GM10266 (cell line): Measurements from ENCODE around the gene VSIG8.

Experiments
- DNase-seq: peaks from one replicate; pipeline ENCODE4 v3.0.0; 2012; ENCODE audit errors: extremely low spot score
- TF ChIP-seq, protein P1 (sequence below): IDR thresholded peaks from 2 replicates; pipeline ENCODE4 v1.5.1; 2012; ENCODE audit warnings: mild to moderate bottlenecking, low read depth; ENCODE audit not compliant: control insufficient read depth, insufficient read depth; ENCODE audit errors: missing control alignments

The VSIG8 gene

DNA sequence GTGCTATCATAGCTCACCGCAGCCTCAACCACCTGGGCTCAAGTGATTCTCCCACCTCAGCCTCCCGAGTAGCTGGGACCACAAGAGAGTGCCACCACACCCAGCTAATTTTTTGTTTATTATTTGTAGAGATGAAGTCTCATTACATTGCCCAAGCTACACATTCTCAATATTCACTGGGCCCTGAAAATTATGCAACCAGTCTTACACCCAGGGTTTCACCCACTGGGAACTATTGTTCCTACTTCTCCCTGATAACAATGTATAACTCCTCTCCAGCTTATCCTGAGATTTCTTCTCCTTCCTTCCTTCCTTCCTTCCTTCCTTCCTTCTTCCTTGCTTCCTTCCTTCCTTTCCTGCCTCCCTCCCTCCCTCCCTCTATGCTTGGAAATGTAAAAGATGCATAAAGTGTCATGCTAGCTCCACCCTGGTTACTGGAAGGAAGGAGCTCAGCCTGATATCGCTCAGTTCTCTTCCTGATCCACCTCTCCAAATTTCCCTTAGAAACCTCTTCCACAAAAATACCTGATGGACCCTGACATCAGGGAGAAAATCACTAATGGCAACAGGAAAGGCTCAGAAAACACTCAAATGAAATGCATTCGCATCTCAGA is 11.2 kb upstream of the VSIG8 start:
- no peak for DNase-seq
- TF ChIP-seq, protein P1, sequence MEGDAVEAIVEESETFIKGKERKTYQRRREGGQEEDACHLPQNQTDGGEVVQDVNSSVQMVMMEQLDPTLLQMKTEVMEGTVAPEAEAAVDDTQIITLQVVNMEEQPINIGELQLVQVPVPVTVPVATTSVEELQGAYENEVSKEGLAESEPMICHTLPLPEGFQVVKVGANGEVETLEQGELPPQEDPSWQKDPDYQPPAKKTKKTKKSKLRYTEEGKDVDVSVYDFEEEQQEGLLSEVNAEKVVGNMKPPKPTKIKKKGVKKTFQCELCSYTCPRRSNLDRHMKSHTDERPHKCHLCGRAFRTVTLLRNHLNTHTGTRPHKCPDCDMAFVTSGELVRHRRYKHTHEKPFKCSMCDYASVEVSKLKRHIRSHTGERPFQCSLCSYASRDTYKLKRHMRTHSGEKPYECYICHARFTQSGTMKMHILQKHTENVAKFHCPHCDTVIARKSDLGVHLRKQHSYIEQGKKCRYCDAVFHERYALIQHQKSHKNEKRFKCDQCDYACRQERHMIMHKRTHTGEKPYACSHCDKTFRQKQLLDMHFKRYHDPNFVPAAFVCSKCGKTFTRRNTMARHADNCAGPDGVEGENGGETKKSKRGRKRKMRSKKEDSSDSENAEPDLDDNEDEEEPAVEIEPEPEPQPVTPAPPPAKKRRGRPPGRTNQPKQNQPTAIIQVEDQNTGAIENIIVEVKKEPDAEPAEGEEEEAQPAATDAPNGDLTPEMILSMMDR: no peak

DNA sequence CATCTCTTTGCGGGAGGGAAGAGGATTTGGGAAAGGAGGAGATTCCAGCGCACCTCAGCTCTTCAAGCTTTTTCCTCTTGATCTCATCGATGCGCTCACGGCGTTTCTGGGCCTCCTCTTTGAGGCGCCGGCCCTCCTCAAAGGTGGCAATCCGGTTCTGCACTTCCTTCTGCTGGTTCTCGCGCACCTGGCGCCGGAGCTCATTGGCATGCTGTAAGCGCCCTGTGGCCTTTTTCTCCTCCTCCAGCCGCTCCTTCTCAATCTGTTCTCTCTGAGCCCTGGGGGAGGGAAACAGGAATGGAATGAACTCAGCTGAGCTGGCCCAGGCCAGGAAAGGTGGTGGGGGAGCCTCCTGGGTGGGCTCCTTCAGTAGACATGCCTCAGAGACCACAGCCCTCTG is 10.4 kb upstream of the VSIG8 start:
- DNase-seq: no peak
- TF ChIP-seq, protein P1: no peak

DNA sequence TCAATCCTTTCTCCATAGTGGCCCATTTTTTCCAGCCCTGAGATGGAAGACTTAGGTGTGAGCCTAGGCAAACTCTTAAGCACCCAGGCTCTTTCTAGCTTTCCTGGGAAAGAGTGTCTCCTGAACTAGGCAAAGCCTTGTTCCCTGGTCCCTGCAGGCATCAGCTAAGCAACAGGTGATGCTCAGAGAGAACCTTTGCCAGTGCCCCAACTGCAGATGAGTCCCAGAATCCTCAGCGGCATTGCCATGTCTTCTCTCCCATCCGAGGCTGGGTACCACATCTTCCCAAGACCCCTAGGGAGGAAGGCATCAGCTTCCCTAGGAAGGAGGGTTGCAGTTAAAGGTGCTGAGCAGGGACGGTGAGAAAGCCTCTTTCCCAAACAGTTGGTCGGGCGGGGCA is 8.2 kb upstream of the VSIG8 start:
- DNase-seq: no peak
- TF ChIP-seq, protein P1: no peak

DNA sequence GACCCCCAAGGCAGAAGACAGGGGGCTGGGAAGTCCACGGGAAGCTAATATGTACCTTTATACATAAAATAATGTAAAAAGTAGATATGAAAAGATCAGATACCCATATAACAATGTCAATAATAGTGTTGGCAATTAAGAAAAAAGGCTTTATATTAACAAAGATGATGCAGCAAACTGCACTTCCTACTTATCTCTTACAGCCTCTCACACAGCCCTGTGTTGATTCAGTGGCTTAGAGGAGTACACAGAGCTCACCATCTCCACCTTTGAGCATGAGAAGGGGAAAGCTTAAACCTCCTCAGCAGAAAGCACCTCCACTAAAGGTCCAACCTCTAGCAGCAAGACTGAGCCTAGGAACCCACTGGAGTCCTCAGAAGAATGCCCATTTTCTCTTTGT is 7.2 kb upstream of the VSIG8 start:
- no peak for DNase-seq
- TF ChIP-seq, protein P1: no peak

DNA sequence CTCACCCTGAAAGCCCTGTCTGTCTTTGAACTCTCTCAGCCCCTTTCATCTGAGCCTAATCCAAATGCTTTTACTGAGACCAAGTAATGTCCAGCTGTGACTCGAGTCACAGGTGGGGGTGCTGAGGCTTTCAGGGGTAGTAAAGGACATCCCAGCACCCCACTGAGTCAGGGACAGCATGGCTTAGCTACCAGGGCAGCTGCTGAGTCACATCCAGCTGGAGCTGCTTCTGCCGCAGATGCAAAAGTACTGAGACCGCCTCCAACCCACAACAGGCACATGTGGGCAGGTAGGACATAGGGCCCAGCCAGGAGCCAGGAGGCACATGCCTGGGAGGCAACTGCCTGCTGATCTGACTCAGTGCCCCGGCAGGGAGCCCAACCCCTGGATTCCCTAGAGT is 6.7 kb upstream of the VSIG8 start:
- no peak for DNase-seq
- TF ChIP-seq, protein P1: no peak

DNA sequence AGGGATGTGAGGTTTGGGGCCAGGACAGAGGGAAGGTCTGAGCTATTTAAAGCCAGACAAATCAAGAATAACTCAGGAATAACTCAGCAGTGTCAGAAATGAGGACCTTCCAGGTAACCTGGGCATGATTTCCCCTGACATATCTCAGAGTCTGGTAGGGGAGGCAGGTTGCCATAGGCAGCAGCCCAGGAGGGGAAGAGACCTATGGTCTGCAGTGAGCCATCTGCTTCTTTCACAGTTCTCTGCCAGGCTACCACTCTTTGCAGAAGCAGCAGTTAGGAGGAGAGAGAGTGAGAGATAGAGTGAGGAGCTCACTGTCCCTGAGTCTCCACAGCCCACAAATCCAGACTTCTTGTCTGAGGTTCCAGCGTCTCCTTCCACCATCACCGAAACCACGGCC is 6.3 kb upstream of the VSIG8 start:
- TF ChIP-seq, protein P1: no peak
- DNase-seq: no peak

DNA sequence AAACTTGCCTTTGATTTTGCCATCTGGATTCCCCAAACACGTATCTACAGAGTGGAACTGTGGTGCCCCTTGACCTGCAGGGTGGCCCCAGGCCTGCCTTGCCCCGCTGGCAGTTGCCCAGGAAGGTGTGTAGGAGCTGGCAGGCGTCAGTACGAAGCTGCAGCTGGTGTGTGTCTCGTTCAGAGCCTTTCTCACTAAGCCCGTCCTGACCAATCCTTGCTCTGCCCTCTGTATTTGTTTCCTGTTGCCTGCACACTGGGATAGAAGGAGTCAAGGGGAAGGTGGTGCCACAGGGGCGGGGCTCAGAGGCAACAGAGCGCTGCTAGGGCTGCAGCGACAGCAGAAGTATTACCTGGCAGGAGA is 5.2 kb upstream of the VSIG8 start:
- TF ChIP-seq, protein P1: no peak
- DNase-seq: no peak
